Neural cell (in vitro differentiated cells): ENCODE measurements around the gene RSPO4. TPM values are rescaled to one million over a fixed set of nuclear protein-coding genes. Genes with fewer than 3 reads are reported as not detected.

Source experiments
- H2AFZ ChIP-seq: fragments of 200-600, 300-800 bp; sonication (generic), shearing (Covaris generic); 2 replicates; pipeline ENCODE4 v1.6.0; 2014; ENCODE audit warnings: low read depth, mild to moderate bottlenecking, antibody characterized with exemption, low read length, moderate library complexity
- H3F3A ChIP-seq: fragments of 200-600 bp; shearing (Covaris generic); 2 replicates; pipeline ENCODE4 v1.6.1; 2016; ENCODE audit warnings: mild to moderate bottlenecking, moderate library complexity, mixed read lengths, antibody characterized with exemption, low read length; ENCODE audit not compliant: insufficient read depth, poor library complexity, severe bottlenecking
- H3K27ac ChIP-seq: fragments of 200-600, 300-800 bp; sonication (generic), shearing (Covaris generic); 2 replicates; pipeline ENCODE4 v1.5.1; 2014; ENCODE audit warnings: mild to moderate bottlenecking, low read length, moderate library complexity
- H3K27me3 ChIP-seq: fragments of 300-800, 200-600 bp; sonication (generic), shearing (Covaris generic); 2 replicates; pipeline ENCODE4 v1.6.0; 2014; ENCODE audit warnings: mild to moderate bottlenecking, low read depth, low read length, moderate library complexity; ENCODE audit not compliant: insufficient read depth
- H3K36me3 ChIP-seq: fragments of 300-800, 200-600 bp; sonication (generic), shearing (Covaris generic); 2 replicates; pipeline ENCODE4 v1.5.1; 2014; ENCODE audit warnings: mild to moderate bottlenecking, antibody characterized with exemption, low read length, moderate library complexity; ENCODE audit not compliant: insufficient read depth
- H3K4me2 ChIP-seq: fragments of 300-800, 200-600 bp; sonication (generic), shearing (Covaris generic); 2 replicates; pipeline ENCODE4 v1.6.0; 2014; ENCODE audit warnings: mild to moderate bottlenecking, low read length
- H3K4me3 ChIP-seq: fragments of 300-800, 200-600 bp; sonication (generic), shearing (Covaris generic); 2 replicates; pipeline ENCODE4 v1.5.1; 2014; ENCODE audit warnings: mild to moderate bottlenecking, low read length, moderate library complexity
- H3K79me2 ChIP-seq: fragments of 200-600 bp; shearing (Covaris generic); replicated peaks from 2 replicates; pipeline ENCODE4 v1.6.0; 2014; ENCODE audit warnings: mild to moderate bottlenecking, low read length, moderate library complexity; ENCODE audit not compliant: insufficient read depth
- H3K9ac ChIP-seq: fragments of 300-800, 200-600 bp; sonication (generic), shearing (Covaris generic); 2 replicates; pipeline ENCODE4 v1.6.1; 2016; ENCODE audit warnings: mild to moderate bottlenecking, low read length, mixed read lengths
- H3K9me2 ChIP-seq: fragments of 200-600 bp; shearing (Covaris generic); 2 replicates; pipeline ENCODE4 v1.6.1; 2016; ENCODE audit warnings: mild to moderate bottlenecking, low read length, mixed read lengths; ENCODE audit not compliant: insufficient read depth
- H3K9me3 ChIP-seq: fragments of 200-600, 300-800 bp; sonication (generic), shearing (Covaris generic); 2 replicates; pipeline ENCODE4 v1.6.1; 2016; ENCODE audit warnings: mild to moderate bottlenecking, mixed run types, low read length, moderate library complexity, mixed read lengths
- H4K20me1 ChIP-seq: fragments of 200-600 bp; shearing (Covaris generic); 2 replicates; pipeline ENCODE4 v1.6.1; 2016; ENCODE audit warnings: mild to moderate bottlenecking, mixed run types; ENCODE audit not compliant: insufficient read depth
- CTCF ChIP-seq: fragments of 450-650 bp; IDR thresholded peaks from 2 replicates; pipeline ENCODE4 v1.5.1; 2014; ENCODE audit warnings: antibody characterized with exemption, mild to moderate bottlenecking, moderate library complexity; ENCODE audit not compliant: poor library complexity, severe bottlenecking
- EP300 ChIP-seq: fragments of 450-650 bp; conservative IDR thresholded peaks from 2 replicates; pipeline ENCODE4 v1.6.1; 2014; ENCODE audit warnings: antibody characterized with exemption, mild to moderate bottlenecking, moderate library complexity; ENCODE audit not compliant: poor library complexity, severe bottlenecking
- EZH2 ChIP-seq: fragments of 200-600, 300-800 bp; shearing (Covaris generic), sonication (generic); IDR thresholded peaks from 2 replicates; pipeline ENCODE4 v1.6.1; 2014; ENCODE audit warnings: antibody characterized with exemption, low read length, borderline replicate concordance, mild to moderate bottlenecking; ENCODE audit not compliant: insufficient read depth, poor library complexity, severe bottlenecking
- MXI1 ChIP-seq: fragments of 450-650 bp; conservative IDR thresholded peaks from 2 replicates; pipeline ENCODE4 v1.6.1; 2014; ENCODE audit warnings: antibody characterized with exemption, mild to moderate bottlenecking; ENCODE audit not compliant: poor library complexity, severe bottlenecking
- POLR2AphosphoS5 ChIP-seq: IDR thresholded peaks from 2 replicates; pipeline ENCODE4 v1.6.1; 2012
- RAD21 ChIP-seq: fragments of 450-650 bp; conservative IDR thresholded peaks from 2 replicates; pipeline ENCODE4 v1.6.1; 2014; ENCODE audit warnings: antibody characterized with exemption, mild to moderate bottlenecking, moderate library complexity
- REST ChIP-seq: IDR thresholded peaks from 2 replicates; pipeline ENCODE4 v1.6.1; 2012; ENCODE audit warnings: borderline replicate concordance
- SMC3 ChIP-seq: fragments of 450-650 bp; conservative IDR thresholded peaks from 2 replicates; pipeline ENCODE4 v1.6.1; 2014; ENCODE audit warnings: antibody characterized with exemption, mild to moderate bottlenecking, moderate library complexity; ENCODE audit not compliant: poor library complexity
- TAF1 ChIP-seq: IDR thresholded peaks from 2 replicates; pipeline ENCODE4 v1.6.1; 2012; ENCODE audit warnings: low read depth
- polyA plus RNA-seq: library from polyadenylated mRNA; depleted of rRNA; stranded (reverse); fragments of >200 nt; gene quantifications from 2 replicates; pipeline ENCODE4 v1.2.3, GENCODE V29; 2014

Gene RSPO4
- polyA plus RNA-seq, 1 donor from 2014 or later, result 0.19 TPM

DNA sequence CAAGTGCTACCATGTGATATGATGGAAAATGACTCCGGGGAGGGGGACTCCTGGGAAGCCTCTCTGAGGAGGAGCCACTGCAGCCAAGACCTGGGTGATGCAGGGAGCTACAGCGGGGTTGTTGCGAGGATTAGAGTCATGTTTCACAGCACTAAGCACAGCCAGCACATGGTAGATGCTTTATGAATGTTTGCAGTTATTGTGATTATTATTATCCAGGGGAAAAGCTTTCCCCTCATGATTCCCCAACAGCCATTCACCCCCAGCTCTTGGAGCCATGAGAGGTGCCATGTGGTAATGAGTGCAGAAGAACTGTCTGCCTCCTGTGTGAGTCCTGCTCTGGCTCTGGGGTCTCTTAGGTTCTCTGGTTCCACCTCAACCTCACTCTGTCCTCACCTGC is 39.9 kb downstream of the RSPO4 start:
- Histone ChIP-seq H3K4me2 (no peak overlapping the region), H3K27ac (no peak overlapping the region)

GRCh38 chr20:961768-962167 is 40.3 kb downstream of the RSPO4 start:
- H3K4me3 ChIP-seq, result no peak overlapping the region
- no peak overlapping the region for H2AFZ ChIP-seq
- no peaks in the 10 kb centered on the region for H3K9me2 ChIP-seq
- H3K4me2 ChIP-seq, result no peak overlapping the region
- H3K9me3 ChIP-seq, result no peaks in the 10 kb centered on the region
- no peaks in the 10 kb centered on the region for H3F3A ChIP-seq
- no peaks in the 10 kb centered on the region for H4K20me1 ChIP-seq
- H3K79me2 ChIP-seq, result no peaks in the 10 kb centered on the region
- no peaks in the 10 kb centered on the region for H3K27me3 ChIP-seq
- no peak overlapping the region for H3K9ac ChIP-seq
- no peaks in the 10 kb centered on the region for H3K36me3 ChIP-seq
- H3K27ac ChIP-seq, result no peak overlapping the region
- TF ChIP-seq POLR2AphosphoS5, result no peak
- TF ChIP-seq EP300, result no peak
- TF ChIP-seq TAF1, result no peak
- TF ChIP-seq RAD21, result no peak
- TF ChIP-seq SMC3, result no peak
- TF ChIP-seq MXI1, result no peak
- no peak for TF ChIP-seq CTCF
- TF ChIP-seq EZH2, result no peak

More for the DNA sequence above, 39.9 kb downstream of the RSPO4 start:
- H3F3A ChIP-seq, result no peaks in the 10 kb centered on the region
- H2AFZ ChIP-seq, result no peak overlapping the region
- H3K36me3 ChIP-seq, result no peaks in the 10 kb centered on the region
- no peaks in the 10 kb centered on the region for H4K20me1 ChIP-seq
- H3K9ac ChIP-seq, result no peak overlapping the region
- no peak overlapping the region for H3K4me3 ChIP-seq
- H3K9me2 ChIP-seq, result no peaks in the 10 kb centered on the region
- H3K27me3 ChIP-seq, result no peaks in the 10 kb centered on the region
- no peaks in the 10 kb centered on the region for H3K9me3 ChIP-seq
- TF ChIP-seq REST, result no peak
- no peak for TF ChIP-seq MXI1
- no peak for TF ChIP-seq CTCF
- no peak for TF ChIP-seq POLR2AphosphoS5
- TF ChIP-seq TAF1, result no peak
- no peak for TF ChIP-seq RAD21
- TF ChIP-seq EP300, result no peak
- H3K79me2 ChIP-seq, result no peaks in the 10 kb centered on the region
